Umbilical cord (tissue), 2 donors: ENCODE measurements around the gene FAM120B. TPM values are rescaled to one million over a fixed set of nuclear protein-coding genes. Genes with fewer than 3 reads are reported as not detected.

ENCODE experiments used
- DNase-seq: peaks from one replicate; pipeline ENCODE4 v3.0.0-alpha.2; 2015; ENCODE audit warnings: low spot score
- total RNA-seq: library from RNA; depleted of rRNA; stranded (reverse); fragments of >200 nt; gene quantifications from one replicate; pipeline ENCODE4 v1.2.3, GENCODE V29; 2014; ENCODE audit warnings: low replicate concordance; ENCODE audit not compliant: insufficient read depth

FAM120B gene
- total RNA-seq, 1 donor from 2014 or later: 25.5 TPM

GRCh38 chr6:170456334-170456733, 149.8 kb downstream of the FAM120B start:
- no peak for DNase-seq

Other genes with a start within 250 kb of the FAM120B start
- gene DLL1, start 15.7 kb upstream of the FAM120B start, total RNA-seq: 0.96 TPM
- 195 TPM for gene PSMB1, start 246.5 kb downstream of the FAM120B start, total RNA-seq
- 15.9 TPM for gene TBP, start 247.6 kb downstream of the FAM120B start, total RNA-seq